Epithelial cell of proximal tubule (primary cell): ENCODE measurements around the gene NCOA7. TPM values are rescaled to one million over a fixed set of nuclear protein-coding genes. Genes with fewer than 3 reads are reported as not detected.

Source experiments
- DNase-seq: peaks from one replicate; pipeline ENCODE4 v3.0.0-alpha.2; 2011; ENCODE audit warnings: low read depth
- H3K4me3 ChIP-seq: 2 replicates; pipeline ENCODE4 v1.5.1; 2011; ENCODE audit warnings: low read depth, mild to moderate bottlenecking, low read length
- total RNA-seq: library from RNA; depleted of rRNA; stranded (reverse); fragments of >200 nt; gene quantifications from 2 replicates; pipeline ENCODE4 v1.2.3, GENCODE V29; 2015
- TF ChIP-seq, protein P1 (sequence below): conservative IDR thresholded peaks from 2 replicates; pipeline ENCODE4 v1.5.1; 2012; ENCODE audit warnings: low read depth, mild to moderate bottlenecking, low read length

The NCOA7 gene
- total RNA-seq, 1 donor from 2014 or later = 8.2 TPM

GRCh38 chr6:125918681-125919566, 128.2 kb downstream of the NCOA7 start:
- DNase-seq = peak; percentile 93
- H3K4me3 ChIP-seq = peak overlapping the region; percentile 52
- TF ChIP-seq, protein P1, sequence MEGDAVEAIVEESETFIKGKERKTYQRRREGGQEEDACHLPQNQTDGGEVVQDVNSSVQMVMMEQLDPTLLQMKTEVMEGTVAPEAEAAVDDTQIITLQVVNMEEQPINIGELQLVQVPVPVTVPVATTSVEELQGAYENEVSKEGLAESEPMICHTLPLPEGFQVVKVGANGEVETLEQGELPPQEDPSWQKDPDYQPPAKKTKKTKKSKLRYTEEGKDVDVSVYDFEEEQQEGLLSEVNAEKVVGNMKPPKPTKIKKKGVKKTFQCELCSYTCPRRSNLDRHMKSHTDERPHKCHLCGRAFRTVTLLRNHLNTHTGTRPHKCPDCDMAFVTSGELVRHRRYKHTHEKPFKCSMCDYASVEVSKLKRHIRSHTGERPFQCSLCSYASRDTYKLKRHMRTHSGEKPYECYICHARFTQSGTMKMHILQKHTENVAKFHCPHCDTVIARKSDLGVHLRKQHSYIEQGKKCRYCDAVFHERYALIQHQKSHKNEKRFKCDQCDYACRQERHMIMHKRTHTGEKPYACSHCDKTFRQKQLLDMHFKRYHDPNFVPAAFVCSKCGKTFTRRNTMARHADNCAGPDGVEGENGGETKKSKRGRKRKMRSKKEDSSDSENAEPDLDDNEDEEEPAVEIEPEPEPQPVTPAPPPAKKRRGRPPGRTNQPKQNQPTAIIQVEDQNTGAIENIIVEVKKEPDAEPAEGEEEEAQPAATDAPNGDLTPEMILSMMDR = no peak

GRCh38 chr6:125919618-125920017, 128.9 kb downstream of the NCOA7 start:
- DNase-seq = no peak
- H3K4me3 ChIP-seq = peak overlapping the region; percentile 52
- TF ChIP-seq, protein P1 = no peak

DNA sequence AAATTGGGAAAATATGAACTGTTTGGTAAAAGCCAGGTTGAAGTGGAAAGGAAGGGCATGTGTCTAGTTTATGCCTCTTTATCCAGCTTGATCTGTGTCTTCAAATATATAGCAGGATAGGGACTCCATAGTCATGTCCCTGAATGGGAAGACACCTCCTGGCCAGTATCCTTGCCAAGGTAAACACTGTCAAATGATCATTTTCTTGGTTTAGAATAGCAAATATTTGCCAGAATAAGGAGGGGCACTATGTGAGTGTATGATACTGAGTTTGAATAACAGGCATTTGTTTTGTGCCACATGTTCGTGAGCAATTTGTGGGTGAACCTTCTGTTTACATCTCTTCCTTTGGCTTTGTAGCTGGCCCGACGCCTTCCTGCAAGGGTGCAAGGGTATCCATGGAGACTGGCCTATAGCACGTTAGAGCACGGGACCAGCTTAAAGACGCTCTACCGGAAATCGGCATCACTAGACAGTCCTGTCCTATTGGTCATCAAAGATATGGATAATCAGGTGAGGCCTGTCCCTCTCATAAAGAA, 131.6 kb downstream of the NCOA7 start:
- DNase-seq = no peak
- TF ChIP-seq, protein P1 = no peak
- no peak overlapping the region for H3K4me3 ChIP-seq

DNA sequence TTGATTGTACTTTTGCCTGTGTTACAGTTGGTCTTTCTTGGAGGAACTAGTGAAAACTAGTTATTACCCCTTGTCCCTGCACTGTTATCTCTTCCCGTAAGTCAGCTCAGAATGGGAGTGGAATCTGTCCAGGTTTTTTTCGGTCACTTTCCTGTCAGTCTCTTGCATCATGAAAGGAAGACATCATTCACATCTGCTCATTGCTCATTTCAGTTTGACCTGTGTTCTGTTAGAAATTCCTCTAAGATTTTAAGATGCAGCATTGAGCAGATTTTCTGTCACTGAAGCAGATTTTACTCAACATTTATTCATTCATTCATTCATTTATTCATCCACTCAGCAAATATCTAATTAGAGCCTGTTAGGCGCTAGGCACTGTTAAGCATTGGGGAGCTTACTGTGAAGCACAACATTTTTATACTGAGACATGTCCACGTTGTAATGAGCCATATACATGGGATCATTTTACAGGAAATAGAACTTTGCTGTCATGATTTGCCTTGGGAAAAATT, 132.7 kb downstream of the NCOA7 start:
- TF ChIP-seq, protein P1 = no peak
- no peak overlapping the region for H3K4me3 ChIP-seq

DNA sequence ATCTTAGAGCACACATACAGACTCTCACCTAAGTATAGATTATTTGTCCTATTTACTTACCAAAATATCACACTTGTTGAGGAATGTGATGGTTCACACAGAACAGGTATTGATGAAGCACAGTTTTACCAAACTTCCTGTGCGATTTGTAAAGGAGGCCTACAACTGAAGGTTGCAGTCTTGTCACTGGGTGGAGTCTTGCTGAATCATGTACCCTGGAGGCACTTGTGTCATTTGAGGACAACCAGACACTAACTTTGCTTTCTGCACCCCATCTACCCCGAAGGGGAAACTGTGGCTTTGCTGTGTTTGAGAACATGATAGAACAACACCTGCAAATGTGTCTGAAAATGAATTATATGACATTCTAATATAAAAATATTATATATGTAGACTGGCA, 133.4 kb downstream of the NCOA7 start:
- TF ChIP-seq, protein P1 = no peak
- no peak for DNase-seq
- no peak overlapping the region for H3K4me3 ChIP-seq

More for the DNA sequence above, 132.7 kb downstream of the NCOA7 start:
- DNase-seq = no peak

- no peak for DNase-seq
- H3K4me3 ChIP-seq = no peak overlapping the region
- TF ChIP-seq, protein P1 = no peak
These were observed 134.1 kb downstream of the NCOA7 start for GRCh38 chr6:125924697-125925358.
